Gastroesophageal sphincter (tissue), 4 donors: ENCODE data around the gene CCDC120. TPM values are rescaled to one million over a fixed set of nuclear protein-coding genes. Genes with fewer than 3 reads are reported as not detected.

Experiments
- ATAC-seq: fragments of 150-250 bp; one replicate; pipeline ENCODE4 v1.9.1; 2016; ENCODE audit warnings: mild to moderate bottlenecking, moderate library complexity
- H3K27ac ChIP-seq, 4 donors: fragments of 200-600 bp; sonication (generic) in 3 of 4; 1 replicate in 3 of 4; 2 replicates in 1 of 4; pipeline ENCODE4 v1.5.1; 2016 to 2019
- H3K27me3 ChIP-seq: fragments of 200-600 bp; sonication (generic); one replicate; pipeline ENCODE4 v1.5.1; 2019
- H3K36me3 ChIP-seq, 2 donors: fragments of 200-600 bp; sonication (generic); one replicate each; pipeline ENCODE4 v1.5.1; 2019; ENCODE audit warnings: control low read depth in 1 of 2
- H3K4me1 ChIP-seq, 3 donors: fragments of 200-600 bp; sonication (generic); 1 replicate in 2 of 3; 2 replicates in 1 of 3; pipeline ENCODE4 v1.5.1; 2016 to 2019; ENCODE audit warnings: control low read depth in 2 of 3
- H3K4me3 ChIP-seq, 2 donors: fragments of 200-600 bp; sonication (generic); one replicate each; pipeline ENCODE4 v1.5.1; 2019; ENCODE audit warnings: mild to moderate bottlenecking in 1 of 2, moderate library complexity in 1 of 2
- H3K9me3 ChIP-seq, 3 donors: fragments of 200-600 bp; sonication (generic); one replicate each; pipeline ENCODE4 v1.5.1; 2017 to 2019; ENCODE audit warnings: control low read depth in 2 of 3
- CTCF ChIP-seq, 4 experiments: fragments of 200-600 bp in 2 of 4; fragments of 450-650 bp in 2 of 4; sonication (generic) in 1 of 4; IDR thresholded peaks; one replicate each; pipeline ENCODE4 v1.5.1; 2017 to 2019; ENCODE audit warnings: antibody characterized with exemption in 4 of 4, mild to moderate bottlenecking in 2 of 4, moderate library complexity in 2 of 4
- EP300 ChIP-seq: sonication (generic); formaldehyde crosslinking; IDR thresholded peaks from one replicate; pipeline ENCODE4 v1.6.1; 2017; ENCODE audit warnings: antibody characterized with exemption, mild to moderate bottlenecking
- POLR2A ChIP-seq, 2 donors: fragments of 450-650 bp; IDR thresholded peaks; one replicate each; pipeline ENCODE4 v1.6.1; 2017; ENCODE audit warnings: antibody characterized with exemption in 2 of 2, mild to moderate bottlenecking in 2 of 2, moderate library complexity in 1 of 2
- POLR2AphosphoS5 ChIP-seq: sonication (generic); formaldehyde crosslinking; IDR thresholded peaks from one replicate; pipeline ENCODE4 v1.6.1; 2017; ENCODE audit warnings: antibody characterized with exemption
- WGBS, 2 donors: methylation state at CpG; one replicate each; pipeline ENCODE4 v1.1.5; 2018; ENCODE audit warnings: low coverage in 1 of 2; 5-methylcytosine and 5-hydroxymethylcytosine counted together
- small RNA-seq, 4 donors: library from RNA; depleted of rRNA; stranded (forward); fragments of <200 nt; gene quantifications; one replicate each; pipeline ENCODE3, GENCODE V24; 2016
- total RNA-seq, 4 donors: library from RNA; depleted of rRNA; stranded (reverse); fragments of >200 nt; gene quantifications; one replicate each; pipeline ENCODE4 v1.1.0, GENCODE V29; 2016

CCDC120 gene
- total RNA-seq, 4 donors from 2014 or later, result 1.1 to 4.7 (median 2.5) TPM

- H3K4me1 ChIP-seq, result peaks cover 0 to under 1% (median 0%) of the 10 kb centered on the region in 3 donors
- WGBS, 2 donors, result 100% methylated on average over 1 of the region's 5 CpGs
- peaks cover 0 to 95% of the 10 kb centered on the region in 2 donors for H3K36me3 ChIP-seq
- H3K4me3 ChIP-seq, result no peak overlapping the region
- no peak for ATAC-seq
- no peaks in the 10 kb centered on the region for H3K27me3 ChIP-seq
- TF ChIP-seq CTCF (IDR thresholded peaks at IDR 0.05) (no peak), EP300 (no peak), POLR2A (IDR thresholded peaks at IDR 0.05) (no peak), POLR2AphosphoS5 (no peak)
- no peaks in the 10 kb centered on the region for H3K9me3 ChIP-seq
- no peak overlapping the region for H3K27ac ChIP-seq
Measured at GRCh38 chrX:49116716-49117115, 57.9 kb downstream of the CCDC120 start.

DNA sequence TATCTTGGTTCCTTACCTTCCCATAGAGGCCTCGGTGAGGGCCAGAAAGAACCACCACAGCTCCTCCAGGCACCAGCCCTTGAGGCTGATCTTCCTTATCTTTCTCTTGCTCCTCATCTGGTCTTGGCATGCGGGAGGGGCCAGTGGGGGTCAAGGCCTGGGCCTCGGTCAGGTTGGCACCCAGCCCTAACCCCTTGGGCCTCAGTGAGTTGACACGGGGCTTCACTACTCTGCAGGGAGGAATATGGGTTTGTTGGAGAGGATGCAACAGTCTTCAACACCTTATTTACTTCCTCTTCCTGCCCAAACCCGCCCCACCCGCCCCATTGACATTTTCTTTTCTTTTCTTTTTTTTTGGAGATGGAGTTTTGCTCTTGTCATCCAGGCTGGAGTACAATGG is 58.8 kb downstream of the CCDC120 start:
- Histone ChIP-seq H3K27me3 (no peaks in the 10 kb centered on the region), H3K36me3 (peaks cover 0 to 89% of the 10 kb centered on the region in 2 donors), H3K27ac (no peak overlapping the region), H3K4me3 (no peak overlapping the region), H3K4me1 (peaks cover 0 to 9% (median 0%) of the 10 kb centered on the region in 3 donors), H3K9me3 (no peaks in the 10 kb centered on the region)
- no peak for TF ChIP-seq POLR2AphosphoS5
- WGBS, 2 donors, result 50 to 62% methylated on average over 1 to 4 of the region's 6 CpGs
- no peak for ATAC-seq

Small RNA genes lying within 50 kb of the gene (small RNA-seq; reads per million reads assigned to genes)
- gene RNU4-52P, result 0 to 0.27 (median 0.04) reads per million in 4 donors

Other genes starting within 250 kb of the CCDC120 start
- not detected for gene ERAS, start 232.5 kb upstream of the CCDC120 start, total RNA-seq
- 10 to 100 TPM in 1 of 4 donors, 1 to 10 TPM in 3; 2.3 to 10.6 (median 5.5) TPM for gene PCSK1N, start 223.4 kb upstream of the CCDC120 start, total RNA-seq
- 10 to 100 TPM; 38.0 to 57.7 (median 39.5) TPM for gene TIMM17B, start 161.2 kb upstream of the CCDC120 start, total RNA-seq
- 10 to 100 TPM; 47.8 to 79.8 (median 69.4) TPM for gene PQBP1, start 161.1 kb upstream of the CCDC120 start, total RNA-seq
- 10 to 100 TPM in 3 of 4 donors, 1 to 10 TPM in 1; 8.1 to 12.8 (median 11.9) TPM for gene SLC35A2, start 147.4 kb upstream of the CCDC120 start, total RNA-seq
- gene PIM2, start 140.0 kb upstream of the CCDC120 start, total RNA-seq, result 1 to 10 TPM; 4.7 to 7.4 (median 7.0) TPM
- gene OTUD5, start 101.4 kb upstream of the CCDC120 start, total RNA-seq, result 10 to 100 TPM; 36.8 to 54.3 (median 47.7) TPM
- 1 to 10 TPM in 3 of 4 donors, under 1 TPM in 1; 0.78 to 2.7 (median 1.7) TPM for gene KCND1, start 87.2 kb upstream of the CCDC120 start, total RNA-seq
- 10 to 100 TPM; 28.1 to 62.6 (median 33.9) TPM for gene GRIPAP1, start 56.7 kb upstream of the CCDC120 start, total RNA-seq
- 100 to 1,000 TPM in 3 of 4 donors, 10 to 100 TPM in 1; 85.8 to 165 (median 107) TPM for gene TFE3, start 15.6 kb upstream of the CCDC120 start, total RNA-seq
- gene PRAF2, start 15.0 kb downstream of the CCDC120 start, total RNA-seq, result 10 to 100 TPM in 3 of 4 donors, 1 to 10 TPM in 1; 9.6 to 20.9 (median 17.2) TPM
- 100 to 1,000 TPM in 1 of 4 donors, 10 to 100 TPM in 3; 60.8 to 101 (median 80.9) TPM for gene WDR45, start 20.9 kb downstream of the CCDC120 start, total RNA-seq
- 10 to 100 TPM; 28.2 to 34.1 (median 31.5) TPM for gene GPKOW, start 64.7 kb downstream of the CCDC120 start, total RNA-seq
- 1 to 10 TPM in 3 of 4 donors, under 1 TPM in 1; 0.69 to 4.6 (median 3.1) TPM for gene MAGIX, start 103.8 kb downstream of the CCDC120 start, total RNA-seq
- gene PLP2, start 112.9 kb downstream of the CCDC120 start, total RNA-seq, result 10 to 100 TPM; 57.9 to 78.7 (median 67.9) TPM
- 10 to 100 TPM in 2 of 4 donors, 1 to 10 TPM in 2; 6.2 to 15.9 (median 9.6) TPM for gene PRICKLE3, start 127.4 kb downstream of the CCDC120 start, total RNA-seq
- 10 to 100 TPM in 1 of 4 donors, 1 to 10 TPM in 3; 2.9 to 10.5 (median 5.4) TPM for gene SYP, start 141.2 kb downstream of the CCDC120 start, total RNA-seq
- gene CACNA1F, start 174.3 kb downstream of the CCDC120 start, total RNA-seq, result 1 to 10 TPM in 1 of 4 donors, not detected in 3; 1.7 TPM
- 10 to 100 TPM; 10.7 to 17.9 (median 14.1) TPM for gene CCDC22, start 176.5 kb downstream of the CCDC120 start, total RNA-seq
- under 1 TPM in 1 of 4 donors, not detected in 3; 0.22 TPM for gene FOXP3, start 205.7 kb downstream of the CCDC120 start, total RNA-seq
- 10 to 100 TPM; 12.0 to 27.5 (median 17.0) TPM for gene PPP1R3F, start 210.8 kb downstream of the CCDC120 start, total RNA-seq
- not detected for gene GAGE10, start 244.6 kb downstream of the CCDC120 start, total RNA-seq